ENCODE measurements around the gene ZC3H10. TPM values are rescaled to one million over a fixed set of nuclear protein-coding genes. Genes with fewer than 3 reads are reported as not detected.

The ZC3H10 gene
- total and polyA plus RNA-seq, 2 experiments from 2014 or later: 2.7 to 5.4 TPM

DNA sequence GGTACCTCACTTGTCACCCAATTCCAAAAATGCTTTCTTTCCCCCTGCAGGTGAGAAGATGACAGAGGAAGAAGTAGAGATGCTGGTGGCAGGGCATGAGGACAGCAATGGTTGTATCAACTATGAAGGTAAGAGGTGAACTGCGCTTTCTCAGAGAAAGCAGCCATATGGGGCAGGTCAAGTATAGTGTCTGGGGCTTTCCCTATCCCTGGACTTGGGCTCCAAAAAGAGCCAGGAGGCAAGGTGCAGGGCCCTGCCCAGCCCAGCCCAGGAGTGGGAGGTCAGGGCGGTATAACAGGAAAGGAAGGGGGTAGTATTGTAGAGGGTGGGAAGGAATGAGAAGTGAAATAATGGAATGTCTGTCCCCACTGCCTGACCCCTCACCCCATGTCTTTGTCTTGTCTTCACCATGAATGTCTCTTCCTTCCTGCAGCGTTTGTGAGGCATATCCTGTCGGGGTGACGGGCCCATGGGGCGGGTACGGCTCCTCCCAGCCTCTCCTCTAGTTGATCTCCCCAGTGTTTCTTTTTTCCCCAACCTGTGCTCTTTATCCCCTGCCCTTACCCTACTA is 42.2 kb downstream of the ZC3H10 start:
- Mint-ChIP-seq H3K4me1 (peaks cover 60% of the 10 kb centered on the region), H3K36me3 (ENCODE audit: low read depth) (peaks cover 82% of the 10 kb centered on the region), H3K9me3 (no peaks in the 10 kb centered on the region; the same call in none of the 3 replicates), H3K4me3 (peak overlapping the region; percentile 92), H3K27me3 (ENCODE audit: insufficient read depth, low read depth, poor library complexity) (peaks cover 51% of the 10 kb centered on the region), H3K27ac (peak overlapping the region; percentile 74)
- Histone ChIP-seq H2AFZ (no peak overlapping the region), H3K9me2 (ENCODE audit: insufficient read depth) (no peaks in the 10 kb centered on the region), H4K20me1 (replicated peaks; ENCODE audit: insufficient read depth) (peaks cover 21% of the 10 kb centered on the region), H3K79me2 (replicated peaks; ENCODE audit: insufficient read depth) (peaks cover 31% of the 10 kb centered on the region), H3K4me2 (peak overlapping the region; percentile 91), H3K27ac (ENCODE audit: low read depth) (peak overlapping the region; percentile 98), H3K4me1 (ENCODE audit: insufficient read depth) (peaks cover 47% of the 10 kb centered on the region), H3K4me3 (peak overlapping the region; percentile 84), H3F3A (replicated peaks; ENCODE audit: low read depth) (peaks cover 59% of the 10 kb centered on the region), H3K27me3 (ENCODE audit: insufficient read depth) (no peaks in the 10 kb centered on the region), H3K36me3 (ENCODE audit: insufficient read depth) (peaks cover 46% of the 10 kb centered on the region)
- ATAC-seq: no peak
- DNase-seq (ENCODE audit: low spot score): peak; percentile 59
- TF ChIP-seq, protein P1, sequence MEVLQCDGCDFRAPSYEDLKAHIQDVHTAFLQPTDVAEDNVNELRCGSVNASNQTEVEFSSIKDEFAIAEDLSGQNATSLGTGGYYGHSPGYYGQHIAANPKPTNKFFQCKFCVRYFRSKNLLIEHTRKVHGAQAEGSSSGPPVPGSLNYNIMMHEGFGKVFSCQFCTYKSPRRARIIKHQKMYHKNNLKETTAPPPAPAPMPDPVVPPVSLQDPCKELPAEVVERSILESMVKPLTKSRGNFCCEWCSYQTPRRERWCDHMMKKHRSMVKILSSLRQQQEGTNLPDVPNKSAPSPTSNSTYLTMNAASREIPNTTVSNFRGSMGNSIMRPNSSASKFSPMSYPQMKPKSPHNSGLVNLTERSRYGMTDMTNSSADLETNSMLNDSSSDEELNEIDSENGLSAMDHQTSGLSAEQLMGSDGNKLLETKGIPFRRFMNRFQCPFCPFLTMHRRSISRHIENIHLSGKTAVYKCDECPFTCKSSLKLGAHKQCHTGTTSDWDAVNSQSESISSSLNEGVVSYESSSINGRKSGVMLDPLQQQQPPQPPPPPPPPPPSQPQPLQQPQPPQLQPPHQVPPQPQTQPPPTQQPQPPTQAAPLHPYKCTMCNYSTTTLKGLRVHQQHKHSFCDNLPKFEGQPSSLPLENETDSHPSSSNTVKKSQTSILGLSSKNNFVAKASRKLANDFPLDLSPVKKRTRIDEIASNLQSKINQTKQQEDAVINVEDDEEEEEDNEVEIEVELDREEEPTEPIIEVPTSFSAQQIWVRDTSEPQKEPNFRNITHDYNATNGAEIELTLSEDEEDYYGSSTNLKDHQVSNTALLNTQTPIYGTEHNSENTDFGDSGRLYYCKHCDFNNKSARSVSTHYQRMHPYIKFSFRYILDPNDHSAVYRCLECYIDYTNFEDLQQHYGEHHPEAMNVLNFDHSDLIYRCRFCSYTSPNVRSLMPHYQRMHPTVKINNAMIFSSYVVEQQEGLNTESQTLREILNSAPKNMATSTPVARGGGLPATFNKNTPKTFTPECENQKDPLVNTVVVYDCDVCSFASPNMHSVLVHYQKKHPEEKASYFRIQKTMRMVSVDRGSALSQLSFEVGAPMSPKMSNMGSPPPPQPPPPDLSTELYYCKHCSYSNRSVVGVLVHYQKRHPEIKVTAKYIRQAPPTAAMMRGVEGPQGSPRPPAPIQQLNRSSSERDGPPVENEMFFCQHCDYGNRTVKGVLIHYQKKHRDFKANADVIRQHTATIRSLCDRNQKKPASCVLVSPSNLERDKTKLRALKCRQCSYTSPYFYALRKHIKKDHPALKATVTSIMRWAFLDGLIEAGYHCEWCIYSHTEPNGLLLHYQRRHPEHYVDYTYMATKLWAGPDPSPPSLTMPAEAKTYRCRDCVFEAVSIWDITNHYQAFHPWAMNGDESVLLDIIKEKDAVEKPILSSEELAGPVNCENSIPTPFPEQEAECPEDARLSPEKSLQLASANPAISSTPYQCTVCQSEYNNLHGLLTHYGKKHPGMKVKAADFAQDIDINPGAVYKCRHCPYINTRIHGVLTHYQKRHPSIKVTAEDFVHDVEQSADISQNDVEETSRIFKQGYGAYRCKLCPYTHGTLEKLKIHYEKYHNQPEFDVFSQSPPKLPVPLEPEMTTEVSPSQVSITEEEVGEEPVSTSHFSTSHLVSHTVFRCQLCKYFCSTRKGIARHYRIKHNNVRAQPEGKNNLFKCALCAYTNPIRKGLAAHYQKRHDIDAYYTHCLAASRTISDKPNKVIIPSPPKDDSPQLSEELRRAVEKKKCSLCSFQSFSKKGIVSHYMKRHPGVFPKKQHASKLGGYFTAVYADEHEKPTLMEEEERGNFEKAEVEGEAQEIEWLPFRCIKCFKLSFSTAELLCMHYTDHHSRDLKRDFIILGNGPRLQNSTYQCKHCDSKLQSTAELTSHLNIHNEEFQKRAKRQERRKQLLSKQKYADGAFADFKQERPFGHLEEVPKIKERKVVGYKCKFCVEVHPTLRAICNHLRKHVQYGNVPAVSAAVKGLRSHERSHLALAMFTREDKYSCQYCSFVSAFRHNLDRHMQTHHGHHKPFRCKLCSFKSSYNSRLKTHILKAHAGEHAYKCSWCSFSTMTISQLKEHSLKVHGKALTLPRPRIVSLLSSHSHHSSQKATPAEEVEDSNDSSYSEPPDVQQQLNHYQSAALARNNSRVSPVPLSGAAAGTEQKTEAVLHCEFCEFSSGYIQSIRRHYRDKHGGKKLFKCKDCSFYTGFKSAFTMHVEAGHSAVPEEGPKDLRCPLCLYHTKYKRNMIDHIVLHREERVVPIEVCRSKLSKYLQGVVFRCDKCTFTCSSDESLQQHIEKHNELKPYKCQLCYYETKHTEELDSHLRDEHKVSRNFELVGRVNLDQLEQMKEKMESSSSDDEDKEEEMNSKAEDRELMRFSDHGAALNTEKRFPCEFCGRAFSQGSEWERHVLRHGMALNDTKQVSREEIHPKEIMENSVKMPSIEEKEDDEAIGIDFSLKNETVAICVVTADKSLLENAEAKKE (CRISPR knock-in tag; IDR thresholded peaks at IDR 0.05): no peak
- no peak for TF ChIP-seq EZH2phosphoT487 (IDR thresholded peaks at IDR 0.05; ENCODE audit: unreplicated experiment)
- no peak for TF ChIP-seq EZH2 (IDR thresholded peaks at IDR 0.05; ENCODE audit: low read depth, unreplicated experiment)
- TF ChIP-seq JUNB (IDR thresholded peaks at IDR 0.05; ENCODE audit: unreplicated experiment): no peak
- no peak for TF ChIP-seq STAT1 (IDR thresholded peaks at IDR 0.05; ENCODE audit: unreplicated experiment)
- TF ChIP-seq, protein P2, sequence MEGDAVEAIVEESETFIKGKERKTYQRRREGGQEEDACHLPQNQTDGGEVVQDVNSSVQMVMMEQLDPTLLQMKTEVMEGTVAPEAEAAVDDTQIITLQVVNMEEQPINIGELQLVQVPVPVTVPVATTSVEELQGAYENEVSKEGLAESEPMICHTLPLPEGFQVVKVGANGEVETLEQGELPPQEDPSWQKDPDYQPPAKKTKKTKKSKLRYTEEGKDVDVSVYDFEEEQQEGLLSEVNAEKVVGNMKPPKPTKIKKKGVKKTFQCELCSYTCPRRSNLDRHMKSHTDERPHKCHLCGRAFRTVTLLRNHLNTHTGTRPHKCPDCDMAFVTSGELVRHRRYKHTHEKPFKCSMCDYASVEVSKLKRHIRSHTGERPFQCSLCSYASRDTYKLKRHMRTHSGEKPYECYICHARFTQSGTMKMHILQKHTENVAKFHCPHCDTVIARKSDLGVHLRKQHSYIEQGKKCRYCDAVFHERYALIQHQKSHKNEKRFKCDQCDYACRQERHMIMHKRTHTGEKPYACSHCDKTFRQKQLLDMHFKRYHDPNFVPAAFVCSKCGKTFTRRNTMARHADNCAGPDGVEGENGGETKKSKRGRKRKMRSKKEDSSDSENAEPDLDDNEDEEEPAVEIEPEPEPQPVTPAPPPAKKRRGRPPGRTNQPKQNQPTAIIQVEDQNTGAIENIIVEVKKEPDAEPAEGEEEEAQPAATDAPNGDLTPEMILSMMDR (conservative IDR thresholded peaks at IDR 0.05; ENCODE audit: low read depth in 2 of 2): no peak
- TF ChIP-seq NANOG (IDR thresholded peaks at IDR 0.05; ENCODE audit: borderline replicate concordance): no peak
- TF ChIP-seq, protein P3, sequence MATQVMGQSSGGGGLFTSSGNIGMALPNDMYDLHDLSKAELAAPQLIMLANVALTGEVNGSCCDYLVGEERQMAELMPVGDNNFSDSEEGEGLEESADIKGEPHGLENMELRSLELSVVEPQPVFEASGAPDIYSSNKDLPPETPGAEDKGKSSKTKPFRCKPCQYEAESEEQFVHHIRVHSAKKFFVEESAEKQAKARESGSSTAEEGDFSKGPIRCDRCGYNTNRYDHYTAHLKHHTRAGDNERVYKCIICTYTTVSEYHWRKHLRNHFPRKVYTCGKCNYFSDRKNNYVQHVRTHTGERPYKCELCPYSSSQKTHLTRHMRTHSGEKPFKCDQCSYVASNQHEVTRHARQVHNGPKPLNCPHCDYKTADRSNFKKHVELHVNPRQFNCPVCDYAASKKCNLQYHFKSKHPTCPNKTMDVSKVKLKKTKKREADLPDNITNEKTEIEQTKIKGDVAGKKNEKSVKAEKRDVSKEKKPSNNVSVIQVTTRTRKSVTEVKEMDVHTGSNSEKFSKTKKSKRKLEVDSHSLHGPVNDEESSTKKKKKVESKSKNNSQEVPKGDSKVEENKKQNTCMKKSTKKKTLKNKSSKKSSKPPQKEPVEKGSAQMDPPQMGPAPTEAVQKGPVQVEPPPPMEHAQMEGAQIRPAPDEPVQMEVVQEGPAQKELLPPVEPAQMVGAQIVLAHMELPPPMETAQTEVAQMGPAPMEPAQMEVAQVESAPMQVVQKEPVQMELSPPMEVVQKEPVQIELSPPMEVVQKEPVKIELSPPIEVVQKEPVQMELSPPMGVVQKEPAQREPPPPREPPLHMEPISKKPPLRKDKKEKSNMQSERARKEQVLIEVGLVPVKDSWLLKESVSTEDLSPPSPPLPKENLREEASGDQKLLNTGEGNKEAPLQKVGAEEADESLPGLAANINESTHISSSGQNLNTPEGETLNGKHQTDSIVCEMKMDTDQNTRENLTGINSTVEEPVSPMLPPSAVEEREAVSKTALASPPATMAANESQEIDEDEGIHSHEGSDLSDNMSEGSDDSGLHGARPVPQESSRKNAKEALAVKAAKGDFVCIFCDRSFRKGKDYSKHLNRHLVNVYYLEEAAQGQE (IDR thresholded peaks at IDR 0.05; ENCODE audit: unreplicated experiment): no peak
- no peak for TF ChIP-seq CREB1 (CRISPR knock-in tag; IDR thresholded peaks at IDR 0.05; ENCODE audit: low read depth)
- TF ChIP-seq POLR2AphosphoS5 (IDR thresholded peaks at IDR 0.05; ENCODE audit: low read depth): no peak
- no peak for TF ChIP-seq ZNF114 (CRISPR knock-in tag; IDR thresholded peaks at IDR 0.05)
- TF ChIP-seq, protein P4, sequence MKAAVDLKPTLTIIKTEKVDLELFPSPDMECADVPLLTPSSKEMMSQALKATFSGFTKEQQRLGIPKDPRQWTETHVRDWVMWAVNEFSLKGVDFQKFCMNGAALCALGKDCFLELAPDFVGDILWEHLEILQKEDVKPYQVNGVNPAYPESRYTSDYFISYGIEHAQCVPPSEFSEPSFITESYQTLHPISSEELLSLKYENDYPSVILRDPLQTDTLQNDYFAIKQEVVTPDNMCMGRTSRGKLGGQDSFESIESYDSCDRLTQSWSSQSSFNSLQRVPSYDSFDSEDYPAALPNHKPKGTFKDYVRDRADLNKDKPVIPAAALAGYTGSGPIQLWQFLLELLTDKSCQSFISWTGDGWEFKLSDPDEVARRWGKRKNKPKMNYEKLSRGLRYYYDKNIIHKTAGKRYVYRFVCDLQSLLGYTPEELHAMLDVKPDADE (IDR thresholded peaks at IDR 0.05): no peak
- TF ChIP-seq ZNF331 (CRISPR knock-in tag; IDR thresholded peaks at IDR 0.05; ENCODE audit: low read depth): no peak
